Lung (tissue), 12 donors: ENCODE results near the gene ALG9. TPM values are rescaled to one million over a fixed set of nuclear protein-coding genes. Genes with fewer than 3 reads are reported as not detected.

Experiments
- ATAC-seq: fragments of 200-7000 bp; cut with Tn5 transposase; one replicate; pipeline ENCODE4 v1.9.1; 2020; ENCODE audit warnings: moderate number of reproducible peaks; ENCODE audit not compliant: insufficient read depth, low FRiP score
- DNase-seq, 3 donors: peaks; one replicate each; pipeline ENCODE4 v3.0.0-alpha.2; 2013 to 2017
- H3K27ac ChIP-seq, 2 donors: one replicate each; pipeline ENCODE4 v1.5.1; 2013; ENCODE audit warnings: mild to moderate bottlenecking in 2 of 2, moderate library complexity in 2 of 2, control low read depth in 1 of 2, inconsistent platforms in 1 of 2, low read depth in 1 of 2, low read length in 1 of 2
- H3K27me3 ChIP-seq, 3 donors: one replicate each; pipeline ENCODE4 v1.5.1; 2013; ENCODE audit warnings: low read length in 2 of 3; ENCODE audit not compliant: control insufficient read depth in 3 of 3, insufficient read depth in 3 of 3
- H3K36me3 ChIP-seq, 4 donors: one replicate each; pipeline ENCODE4 v1.5.1; 2013; ENCODE audit warnings: low read length in 4 of 4, mild to moderate bottlenecking in 1 of 4, moderate library complexity in 1 of 4; ENCODE audit not compliant: control insufficient read depth in 4 of 4, insufficient read depth in 4 of 4
- H3K4me1 ChIP-seq, 5 donors: one replicate each; pipeline ENCODE4 v1.5.1; 2013; ENCODE audit warnings: low read length in 5 of 5, mild to moderate bottlenecking in 2 of 5, moderate library complexity in 1 of 5; ENCODE audit not compliant: control insufficient read depth in 5 of 5, insufficient read depth in 5 of 5
- H3K4me3 ChIP-seq: one replicate; pipeline ENCODE4 v1.5.1; 2013; ENCODE audit warnings: mild to moderate bottlenecking, control low read depth, moderate library complexity
- H3K9ac ChIP-seq, 2 donors: one replicate each; pipeline ENCODE4 v1.5.1; 2013; ENCODE audit warnings: low read length in 2 of 2, control low read depth in 1 of 2; ENCODE audit not compliant: insufficient read depth in 1 of 2
- H3K9me3 ChIP-seq, 4 donors: one replicate each; pipeline ENCODE4 v1.5.1; 2013; ENCODE audit warnings: low read length in 3 of 4, mild to moderate bottlenecking in 1 of 4, moderate library complexity in 1 of 4; ENCODE audit not compliant: control insufficient read depth in 4 of 4, insufficient read depth in 3 of 4
- WGBS, 2 donors: extraction: QIAGEN DNeasy Blood & Tissue Kit; methylation state at CpG; one replicate each; pipeline ENCODE4 v1.1.7; 2013; 5-methylcytosine and 5-hydroxymethylcytosine counted together
- polyA plus RNA-seq, 2 donors: library from polyadenylated mRNA; stranded (reverse); fragments of 200-250 nt; gene quantifications; one replicate each; pipeline ENCODE4 v1.2.1, GENCODE V29; 2013
- total RNA-seq, 2 donors: library from RNA; depleted of rRNA in 1 of 2; stranded (reverse); fragments of >200 nt in 1 of 2; gene quantifications; one replicate each; pipeline ENCODE4 v1.2.1, GENCODE V29; 2014 to 2021
- TF ChIP-seq, protein P1 (sequence below): IDR thresholded peaks from 2 replicates; pipeline ENCODE4 v1.5.1; 2012; ENCODE audit warnings: mild to moderate bottlenecking; ENCODE audit errors: control extremely low read depth, extremely low read depth
- donor health status: control.
- donor health status: control.
- donor health status: Bipolar disorder and iron deficiency.
- donor health status: healthy.
- donor health status: DM: yes; HTN: yes; CAD: no.

ALG9 gene
- total and polyA plus RNA-seq, 4 donors: 11.4 to 43.4 (median 25.9) TPM

GRCh38 chr11:111815489-111815888, 55.9 kb downstream of the ALG9 start:
- H3K4me1 ChIP-seq: peaks cover 0 to 24% (median 0%) of the 10 kb centered on the region in 5 donors
- no peaks in the 10 kb centered on the region for H3K9me3 ChIP-seq
- H3K4me3 ChIP-seq: no peak overlapping the region
- no peak overlapping the region for H3K27ac ChIP-seq
- peaks cover 0 to 12% (median 0%) of the 10 kb centered on the region in 4 donors for H3K36me3 ChIP-seq
- DNase-seq: no peak
- 90 to 94% methylated on average over 1 of the region's 1 CpG for WGBS, 2 donors
- no peak overlapping the region for H3K9ac ChIP-seq
- no peak for ATAC-seq
- H3K27me3 ChIP-seq: no peaks in the 10 kb centered on the region
- TF ChIP-seq, protein P1, sequence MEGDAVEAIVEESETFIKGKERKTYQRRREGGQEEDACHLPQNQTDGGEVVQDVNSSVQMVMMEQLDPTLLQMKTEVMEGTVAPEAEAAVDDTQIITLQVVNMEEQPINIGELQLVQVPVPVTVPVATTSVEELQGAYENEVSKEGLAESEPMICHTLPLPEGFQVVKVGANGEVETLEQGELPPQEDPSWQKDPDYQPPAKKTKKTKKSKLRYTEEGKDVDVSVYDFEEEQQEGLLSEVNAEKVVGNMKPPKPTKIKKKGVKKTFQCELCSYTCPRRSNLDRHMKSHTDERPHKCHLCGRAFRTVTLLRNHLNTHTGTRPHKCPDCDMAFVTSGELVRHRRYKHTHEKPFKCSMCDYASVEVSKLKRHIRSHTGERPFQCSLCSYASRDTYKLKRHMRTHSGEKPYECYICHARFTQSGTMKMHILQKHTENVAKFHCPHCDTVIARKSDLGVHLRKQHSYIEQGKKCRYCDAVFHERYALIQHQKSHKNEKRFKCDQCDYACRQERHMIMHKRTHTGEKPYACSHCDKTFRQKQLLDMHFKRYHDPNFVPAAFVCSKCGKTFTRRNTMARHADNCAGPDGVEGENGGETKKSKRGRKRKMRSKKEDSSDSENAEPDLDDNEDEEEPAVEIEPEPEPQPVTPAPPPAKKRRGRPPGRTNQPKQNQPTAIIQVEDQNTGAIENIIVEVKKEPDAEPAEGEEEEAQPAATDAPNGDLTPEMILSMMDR: no peak

DNA sequence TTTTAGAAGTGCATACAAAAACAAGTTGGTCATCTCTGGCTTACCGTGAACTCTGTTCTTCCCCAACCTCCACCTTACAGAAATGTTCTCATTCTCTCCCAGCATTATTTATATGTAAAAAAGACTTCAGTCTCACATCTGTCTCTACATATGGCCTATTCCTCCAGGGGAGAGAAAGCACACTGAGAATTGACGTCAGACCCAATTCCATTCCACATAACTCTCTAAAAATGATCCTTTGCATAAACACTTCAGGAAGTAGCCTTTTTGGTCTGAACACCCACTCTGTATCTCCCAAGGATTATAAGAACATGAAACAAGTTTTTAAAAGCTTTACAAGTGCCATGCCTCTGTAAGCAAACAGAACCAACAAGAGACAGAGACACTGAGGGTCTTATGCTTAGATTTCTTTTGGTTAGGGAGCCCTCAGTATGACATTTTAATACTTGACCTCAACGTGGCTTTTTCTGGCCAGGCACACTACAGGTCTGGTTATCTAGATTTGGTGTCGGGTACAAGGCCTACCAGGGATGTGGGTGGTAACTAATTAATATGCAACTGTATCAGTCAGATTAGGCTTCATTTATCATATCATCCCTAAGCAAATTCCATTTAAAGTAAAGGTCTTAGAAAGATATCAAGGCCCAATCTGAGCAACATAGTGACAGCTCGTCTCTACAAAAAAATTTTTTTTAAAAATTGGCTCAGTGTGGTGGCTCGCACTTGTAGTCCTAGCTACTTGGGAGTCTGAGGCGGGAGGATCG, 56.6 kb downstream of the ALG9 start:
- TF ChIP-seq, protein P1: no peak
- H3K27me3 ChIP-seq: no peaks in the 10 kb centered on the region
- no peaks in the 10 kb centered on the region for H3K9me3 ChIP-seq
- H3K4me3 ChIP-seq: no peak overlapping the region
- no peak overlapping the region for H3K9ac ChIP-seq
- 84 to 89% methylated on average over 8 of the region's 8 CpGs for WGBS, 2 donors
- DNase-seq: peak in 1 of 3 donors; percentile 29
- peak; percentile 47 for ATAC-seq
- peaks cover 0 to 17% (median 0%) of the 10 kb centered on the region in 5 donors for H3K4me1 ChIP-seq
- H3K36me3 ChIP-seq: peaks cover 0 to 9% (median under 1%) of the 10 kb centered on the region in 4 donors
- no peak overlapping the region for H3K27ac ChIP-seq

DNA sequence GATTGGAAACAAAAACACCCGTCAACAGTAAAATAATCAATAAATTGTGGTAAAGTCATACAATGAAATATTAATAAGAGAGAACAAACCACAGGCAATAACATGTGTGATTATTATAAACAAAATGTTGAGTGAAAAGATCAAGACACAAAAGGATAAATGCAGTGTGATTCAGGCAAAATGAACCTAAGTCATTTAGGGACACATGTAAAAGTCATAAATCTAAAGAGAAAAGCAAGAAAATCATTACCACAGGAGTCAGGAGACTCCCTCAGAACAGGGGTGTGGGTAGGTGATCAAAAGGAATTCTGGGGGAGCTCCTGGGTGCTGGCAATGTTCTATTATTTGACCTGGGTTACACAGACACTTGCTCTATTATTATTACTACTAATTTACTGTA, 57.3 kb downstream of the ALG9 start:
- WGBS, 2 donors: 93 to 96% methylated on average over 1 of the region's 1 CpG
- H3K36me3 ChIP-seq: peaks cover 0 to 10% (median 2%) of the 10 kb centered on the region in 4 donors

More for the DNA sequence above, 57.3 kb downstream of the ALG9 start:
- DNase-seq: no peak
- H3K4me1 ChIP-seq: peaks cover 0 to 12% (median 0%) of the 10 kb centered on the region in 5 donors
- ATAC-seq: no peak
- no peak overlapping the region for H3K4me3 ChIP-seq
- H3K27me3 ChIP-seq: no peaks in the 10 kb centered on the region
- TF ChIP-seq, protein P1: no peak
- no peak overlapping the region for H3K9ac ChIP-seq
- H3K9me3 ChIP-seq: no peaks in the 10 kb centered on the region
- no peak overlapping the region for H3K27ac ChIP-seq
